Activated naive CD4-positive, alpha-beta T cell treated with Interleukin-2 at 50 U/mL for 16 hours (primary cell): ENCODE data around the gene ESRRG.
"Not testable (repeated sequence)": the region's sequence is repeated elsewhere in the genome, so short reads cannot be mapped to it uniquely, and the experiment has no call there.

Source experiments
- DNase-seq: peaks from one replicate; pipeline ENCODE4 v3.0.0-alpha.2; 2020

ESRRG gene

GRCh38 chr1:216723274-216723780, at the start of gene ESRRG:
Gene ESRRG, minus strand, starts transcription at chr1:216723429. Its CDS starts 130 bp downstream, at chr1:216723299.
- DNase-seq = no peak

GRCh38 chr1:216771922-216772321, 48.7 kb upstream of the ESRRG start:
- no peak for DNase-seq

- no peak for DNase-seq
Observed at GRCh38 chr1:216766633-216767327, 43.6 kb upstream of the ESRRG start.

- DNase-seq = no peak
Observed at GRCh38 chr1:216765346-216766300, 42.4 kb upstream of the ESRRG start.

GRCh38 chr1:216758161-216758560, 34.9 kb upstream of the ESRRG start:
- no peak for DNase-seq

- DNase-seq = no peak
Observed at GRCh38 chr1:216757110-216757509, 33.9 kb upstream of the ESRRG start.

GRCh38 chr1:216750961-216751360, 27.7 kb upstream of the ESRRG start:
- no peak for DNase-seq

GRCh38 chr1:216750031-216750627, 26.9 kb upstream of the ESRRG start:
- DNase-seq = no peak

GRCh38 chr1:216749232-216749631, 26.0 kb upstream of the ESRRG start:
- DNase-seq = no peak

GRCh38 chr1:216742625-216743024, 19.4 kb upstream of the ESRRG start:
- DNase-seq = no peak

GRCh38 chr1:216740331-216740730, 17.1 kb upstream of the ESRRG start:
- no peak for DNase-seq

- DNase-seq = no peak
Observed at GRCh38 chr1:216739793-216740192, 16.6 kb upstream of the ESRRG start.

- DNase-seq = no peak
Observed at GRCh38 chr1:216732121-216732520, 8.9 kb upstream of the ESRRG start.

- DNase-seq = no peak
Observed at GRCh38 chr1:216731562-216731961, 8.3 kb upstream of the ESRRG start.

- no peak for DNase-seq
Observed at GRCh38 chr1:216726435-216726834, 3.2 kb upstream of the ESRRG start.

- DNase-seq = no peak
Observed at GRCh38 chr1:216722821-216723220, 408 bp downstream of the ESRRG start.

GRCh38 chr1:216721863-216722262, 1.4 kb downstream of the ESRRG start:
- no peak for DNase-seq

- no peak for DNase-seq
Observed at GRCh38 chr1:216721062-216721461, 2.2 kb downstream of the ESRRG start.

- DNase-seq = no peak
Observed at GRCh38 chr1:216711712-216712111, 11.5 kb downstream of the ESRRG start.

GRCh38 chr1:216710598-216711333, 12.5 kb downstream of the ESRRG start:
- no peak for DNase-seq

GRCh38 chr1:216710055-216710454, 13.2 kb downstream of the ESRRG start:
- DNase-seq = no peak

- DNase-seq = no peak
Observed at GRCh38 chr1:216705676-216706075, 17.6 kb downstream of the ESRRG start.

GRCh38 chr1:216704065-216704464, 19.2 kb downstream of the ESRRG start:
- not testable (repeated sequence) for DNase-seq
